Stimulated activated naive CD8-positive, alpha-beta T cell treated with anti-CD3 and anti-CD28 coated beads, Interleukin-15, Interleukin-2, amounts not matched to agents 100 ng/mL and 50 ng/mL, for 24 hours (primary cell): ENCODE results near the gene USP47.

Experiments
- H3K27ac Mint-ChIP-seq: one replicate; pipeline ENCODE4 v1.8.0; 2021; ENCODE audit warnings: mild to moderate bottlenecking, mixed read lengths
- H3K27me3 Mint-ChIP-seq: one replicate; pipeline ENCODE4 v1.8.0; 2021; ENCODE audit warnings: mixed read lengths
- H3K36me3 Mint-ChIP-seq: one replicate; pipeline ENCODE4 v1.8.0; 2021; ENCODE audit warnings: low read depth, mixed read lengths
- H3K4me1 Mint-ChIP-seq: one replicate; pipeline ENCODE4 v1.8.0; 2021; ENCODE audit warnings: low read depth, mixed read lengths
- H3K4me3 Mint-ChIP-seq: one replicate; pipeline ENCODE4 v1.8.0; 2021; ENCODE audit warnings: mild to moderate bottlenecking, mixed read lengths
- H3K9me3 Mint-ChIP-seq: one replicate; pipeline ENCODE4 v1.8.0; 2021; ENCODE audit warnings: mixed read lengths

The USP47 gene

GRCh38 chr11:11915625-11916024 is 73.9 kb downstream of the USP47 start:
- H3K36me3 Mint-ChIP-seq: peaks cover 60% of the 10 kb centered on the region
- no peaks in the 10 kb centered on the region for H3K27me3 Mint-ChIP-seq
- no peaks in the 10 kb centered on the region for H3K9me3 Mint-ChIP-seq
- no peaks in the 10 kb centered on the region for H3K4me1 Mint-ChIP-seq
- no peak overlapping the region for H3K27ac Mint-ChIP-seq
- H3K4me3 Mint-ChIP-seq: no peak overlapping the region

- Mint-ChIP-seq H3K36me3 (peaks cover 54% of the 10 kb centered on the region), H3K9me3 (no peaks in the 10 kb centered on the region), H3K4me3 (no peak overlapping the region), H3K27me3 (no peaks in the 10 kb centered on the region), H3K27ac (peak overlapping the region; percentile 19), H3K4me1 (no peaks in the 10 kb centered on the region)
Observed at GRCh38 chr11:11916981-11917399, 75.2 kb downstream of the USP47 start.

- Mint-ChIP-seq H3K27me3 (no peaks in the 10 kb centered on the region), H3K4me1 (peaks cover 4% of the 10 kb centered on the region), H3K27ac (no peak overlapping the region), H3K4me3 (no peak overlapping the region), H3K9me3 (no peaks in the 10 kb centered on the region), H3K36me3 (peaks cover 64% of the 10 kb centered on the region)
Observed at GRCh38 chr11:11923828-11924227, 82.1 kb downstream of the USP47 start.

- H3K27me3 Mint-ChIP-seq: no peaks in the 10 kb centered on the region
- no peaks in the 10 kb centered on the region for H3K9me3 Mint-ChIP-seq
- H3K4me3 Mint-ChIP-seq: no peak overlapping the region
- H3K4me1 Mint-ChIP-seq: peaks cover 4% of the 10 kb centered on the region
- H3K27ac Mint-ChIP-seq: no peak overlapping the region
- peaks cover 69% of the 10 kb centered on the region for H3K36me3 Mint-ChIP-seq
Observed at GRCh38 chr11:11929920-11930319, 88.1 kb downstream of the USP47 start.

GRCh38 chr11:11931461-11932055 is 89.8 kb downstream of the USP47 start:
- Mint-ChIP-seq H3K9me3 (no peaks in the 10 kb centered on the region), H3K4me1 (peaks cover 1% of the 10 kb centered on the region), H3K36me3 (peaks cover 57% of the 10 kb centered on the region), H3K27ac (no peak overlapping the region), H3K27me3 (no peaks in the 10 kb centered on the region), H3K4me3 (no peak overlapping the region)

GRCh38 chr11:11935536-11935935 is 93.8 kb downstream of the USP47 start:
- Mint-ChIP-seq H3K4me3 (no peak overlapping the region), H3K4me1 (no peaks in the 10 kb centered on the region), H3K36me3 (peaks cover 63% of the 10 kb centered on the region), H3K27ac (no peak overlapping the region), H3K27me3 (no peaks in the 10 kb centered on the region), H3K9me3 (no peaks in the 10 kb centered on the region)

- Mint-ChIP-seq H3K4me1 (no peaks in the 10 kb centered on the region), H3K4me3 (no peak overlapping the region), H3K27ac (no peak overlapping the region), H3K36me3 (peaks cover 72% of the 10 kb centered on the region), H3K27me3 (no peaks in the 10 kb centered on the region), H3K9me3 (no peaks in the 10 kb centered on the region)
Observed at GRCh38 chr11:11937433-11937832, 95.7 kb downstream of the USP47 start.

GRCh38 chr11:11937957-11938356 is 96.2 kb downstream of the USP47 start:
- Mint-ChIP-seq H3K4me3 (no peak overlapping the region), H3K27ac (no peak overlapping the region), H3K4me1 (no peaks in the 10 kb centered on the region), H3K36me3 (peaks cover 72% of the 10 kb centered on the region), H3K27me3 (no peaks in the 10 kb centered on the region), H3K9me3 (no peaks in the 10 kb centered on the region)

GRCh38 chr11:11940551-11940950 is 98.8 kb downstream of the USP47 start:
- peak overlapping the region; percentile 1 for H3K27ac Mint-ChIP-seq
- no peaks in the 10 kb centered on the region for H3K9me3 Mint-ChIP-seq
- H3K27me3 Mint-ChIP-seq: no peaks in the 10 kb centered on the region
- no peak overlapping the region for H3K4me3 Mint-ChIP-seq
- H3K4me1 Mint-ChIP-seq: no peaks in the 10 kb centered on the region
- H3K36me3 Mint-ChIP-seq: peaks cover 60% of the 10 kb centered on the region

- peaks cover 61% of the 10 kb centered on the region for H3K36me3 Mint-ChIP-seq
- H3K27ac Mint-ChIP-seq: no peak overlapping the region
- no peaks in the 10 kb centered on the region for H3K4me1 Mint-ChIP-seq
- H3K27me3 Mint-ChIP-seq: no peaks in the 10 kb centered on the region
- no peak overlapping the region for H3K4me3 Mint-ChIP-seq
- H3K9me3 Mint-ChIP-seq: no peaks in the 10 kb centered on the region
Observed at GRCh38 chr11:11942668-11943067, 100.9 kb downstream of the USP47 start.

GRCh38 chr11:11944444-11944843 is 102.7 kb downstream of the USP47 start:
- Mint-ChIP-seq H3K9me3 (no peaks in the 10 kb centered on the region), H3K27ac (no peak overlapping the region), H3K4me3 (no peak overlapping the region), H3K27me3 (no peaks in the 10 kb centered on the region), H3K4me1 (no peaks in the 10 kb centered on the region), H3K36me3 (peaks cover 56% of the 10 kb centered on the region)

GRCh38 chr11:11946180-11946579 is 104.4 kb downstream of the USP47 start:
- H3K27me3 Mint-ChIP-seq: no peaks in the 10 kb centered on the region
- no peaks in the 10 kb centered on the region for H3K4me1 Mint-ChIP-seq
- H3K4me3 Mint-ChIP-seq: no peak overlapping the region
- no peaks in the 10 kb centered on the region for H3K9me3 Mint-ChIP-seq
- peaks cover 61% of the 10 kb centered on the region for H3K36me3 Mint-ChIP-seq
- peak overlapping the region; percentile 1 for H3K27ac Mint-ChIP-seq

- H3K9me3 Mint-ChIP-seq: no peaks in the 10 kb centered on the region
- peaks cover 62% of the 10 kb centered on the region for H3K36me3 Mint-ChIP-seq
- H3K27ac Mint-ChIP-seq: no peak overlapping the region
- no peak overlapping the region for H3K4me3 Mint-ChIP-seq
- no peaks in the 10 kb centered on the region for H3K4me1 Mint-ChIP-seq
- H3K27me3 Mint-ChIP-seq: no peaks in the 10 kb centered on the region
Observed at GRCh38 chr11:11946878-11947277, 105.1 kb downstream of the USP47 start.

GRCh38 chr11:11947825-11948224 is 106.1 kb downstream of the USP47 start:
- H3K36me3 Mint-ChIP-seq: peaks cover 63% of the 10 kb centered on the region
- no peak overlapping the region for H3K27ac Mint-ChIP-seq
- H3K4me1 Mint-ChIP-seq: no peaks in the 10 kb centered on the region
- no peaks in the 10 kb centered on the region for H3K27me3 Mint-ChIP-seq
- H3K4me3 Mint-ChIP-seq: no peak overlapping the region
- no peaks in the 10 kb centered on the region for H3K9me3 Mint-ChIP-seq

GRCh38 chr11:11948242-11948947 is 106.6 kb downstream of the USP47 start:
- H3K9me3 Mint-ChIP-seq: no peaks in the 10 kb centered on the region
- no peaks in the 10 kb centered on the region for H3K27me3 Mint-ChIP-seq
- H3K27ac Mint-ChIP-seq: no peak overlapping the region
- H3K4me3 Mint-ChIP-seq: no peak overlapping the region
- H3K36me3 Mint-ChIP-seq: peaks cover 64% of the 10 kb centered on the region
- H3K4me1 Mint-ChIP-seq: no peaks in the 10 kb centered on the region

- Mint-ChIP-seq H3K27me3 (no peaks in the 10 kb centered on the region), H3K4me3 (no peak overlapping the region), H3K4me1 (no peaks in the 10 kb centered on the region), H3K36me3 (peaks cover 64% of the 10 kb centered on the region), H3K9me3 (no peaks in the 10 kb centered on the region), H3K27ac (no peak overlapping the region)
Observed at GRCh38 chr11:11949482-11949881, 107.7 kb downstream of the USP47 start.
